MM.1S (cell line): ENCODE results near the gene GNAT3.

Experiments
- CTCF ChIP-seq: fragments of 300-600 bp; sonication (generic); IDR thresholded peaks from 2 replicates; pipeline ENCODE4 v1.5.1; 2016; ENCODE audit warnings: antibody characterized with exemption, low read length, mixed read lengths
- EZH2 ChIP-seq: fragments of 300-600 bp; sonication (generic); optimal IDR thresholded peaks from 2 replicates; pipeline ENCODE3; 2017; ENCODE audit warnings: low read depth, mild to moderate bottlenecking, antibody characterized with exemption, low read length, mixed read lengths
- EZH2phosphoT487 ChIP-seq: fragments of 300-600 bp; sonication (generic); IDR thresholded peaks from 2 replicates; pipeline ENCODE4 v1.6.1; 2018; ENCODE audit warnings: antibody characterized with exemption, low read length

- TF ChIP-seq CTCF (no peak), EZH2phosphoT487 (no peak), EZH2 (no peak)
Measured at GRCh38 chr7:80499350-80499953, 12.4 kb downstream of the GNAT3 start.
